ENCODE data around the gene PPP1R7. TPM values are rescaled to one million over a fixed set of nuclear protein-coding genes. Genes with fewer than 3 reads are reported as not detected.

PPP1R7 gene
- total RNA-seq, 1 experiment from 2014 or later: 49.1 TPM

- ATAC-seq: no peak
- no peak for DNase-seq (ENCODE audit: low spot score)
- CTCF ChIA-PET: no interaction called here
Observed at GRCh38 chr2:241112592-241112991, 37.7 kb upstream of the PPP1R7 start.

GRCh38 chr2:241114836-241115235, 35.4 kb upstream of the PPP1R7 start:
- ATAC-seq: no peak
- H3K9me3 Mint-ChIP-seq: no peaks in the 10 kb centered on the region

More at GRCh38 chr2:241112592-241112991, 37.7 kb upstream of the PPP1R7 start:
- no peak overlapping the region for H3K27ac Mint-ChIP-seq
- no peak overlapping the region for H3K4me3 Mint-ChIP-seq
- no peaks in the 10 kb centered on the region for H3K27me3 Mint-ChIP-seq (ENCODE audit: low read depth)
- H3K4me1 Mint-ChIP-seq: no peaks in the 10 kb centered on the region
- POLR2A ChIA-PET: no interaction called here
- no peak for TF ChIP-seq JUN (CRISPR knock-in tag; IDR thresholded peaks at IDR 0.05)
- no peak for TF ChIP-seq ATF2 (CRISPR knock-in tag; IDR thresholded peaks at IDR 0.05; ENCODE audit: borderline replicate concordance, low read depth)
- no peak for TF ChIP-seq NR3C1 (CRISPR knock-in tag; conservative IDR thresholded peaks at IDR 0.05; ENCODE audit: low read depth)
- TF ChIP-seq ATF1 (CRISPR knock-in tag; IDR thresholded peaks at IDR 0.05): no peak
- TF ChIP-seq OVOL2 (CRISPR knock-in tag; IDR thresholded peaks at IDR 0.05; ENCODE audit: borderline replicate concordance): no peak
- TF ChIP-seq ELF4 (CRISPR knock-in tag; IDR thresholded peaks at IDR 0.05; ENCODE audit: low read depth): no peak
- no peak for TF ChIP-seq EMX1 (CRISPR knock-in tag; IDR thresholded peaks at IDR 0.05)
- TF ChIP-seq TEAD1 (CRISPR knock-in tag; IDR thresholded peaks at IDR 0.05): no peak
- TF ChIP-seq RORB (CRISPR knock-in tag; IDR thresholded peaks at IDR 0.05): no peak
- TF ChIP-seq ZNF232 (CRISPR knock-in tag; IDR thresholded peaks at IDR 0.05): no peak
- H3K36me3 Mint-ChIP-seq: peaks cover 24% of the 10 kb centered on the region; the same call in 1 of the 2 replicates
- H3K9me3 Mint-ChIP-seq: no peaks in the 10 kb centered on the region

More at GRCh38 chr2:241114836-241115235, 35.4 kb upstream of the PPP1R7 start:
- Mint-ChIP-seq H3K4me1 (no peaks in the 10 kb centered on the region), H3K4me3 (no peak overlapping the region), H3K27ac (no peak overlapping the region), H3K36me3 (peaks cover 24% of the 10 kb centered on the region; the same call in 1 of the 2 replicates), H3K27me3 (ENCODE audit: low read depth) (no peaks in the 10 kb centered on the region)
- CTCF ChIA-PET: no interaction called here
- TF ChIP-seq ZNF317 (CRISPR knock-in tag; IDR thresholded peaks at IDR 0.05; ENCODE audit: borderline replicate concordance, low read depth): no peak
- no peak for TF ChIP-seq MLX (CRISPR knock-in tag; IDR thresholded peaks at IDR 0.05)
- no peak for TF ChIP-seq ZBTB21 (CRISPR knock-in tag; IDR thresholded peaks at IDR 0.05; ENCODE audit: borderline replicate concordance)
- TF ChIP-seq RELA (CRISPR knock-in tag; IDR thresholded peaks at IDR 0.05; ENCODE audit: borderline replicate concordance): no peak
- no peak for TF ChIP-seq GABPB1 (CRISPR knock-in tag; IDR thresholded peaks at IDR 0.05)
- no peak for TF ChIP-seq ELF4 (CRISPR knock-in tag; IDR thresholded peaks at IDR 0.05; ENCODE audit: low read depth)
- no peak for TF ChIP-seq ZBTB43 (CRISPR knock-in tag; IDR thresholded peaks at IDR 0.05)
- TF ChIP-seq MYBL2 (CRISPR knock-in tag; IDR thresholded peaks at IDR 0.05): no peak
- no peak for TF ChIP-seq GTF2I (CRISPR knock-in tag; conservative IDR thresholded peaks at IDR 0.05)
- TF ChIP-seq ATF3 (CRISPR knock-in tag; conservative IDR thresholded peaks at IDR 0.05): no peak
- TF ChIP-seq ESRRA (CRISPR knock-in tag; IDR thresholded peaks at IDR 0.05; ENCODE audit: borderline replicate concordance): no peak
- TF ChIP-seq TEAD1 (CRISPR knock-in tag; IDR thresholded peaks at IDR 0.05): no peak
- no peak for TF ChIP-seq ETV6 (CRISPR knock-in tag; IDR thresholded peaks at IDR 0.05)
- no peak for TF ChIP-seq CBFB (CRISPR knock-in tag; IDR thresholded peaks at IDR 0.05; ENCODE audit: low read depth)
- no peak for TF ChIP-seq PRDM15 (CRISPR knock-in tag; IDR thresholded peaks at IDR 0.05)
- TF ChIP-seq IRF2 (CRISPR knock-in tag; IDR thresholded peaks at IDR 0.05; ENCODE audit: borderline replicate concordance, low read depth): no peak
- DNase-seq (ENCODE audit: low spot score): no peak
- POLR2A ChIA-PET: no interaction called here

Measured in WTC11 (cell line).